Spleen (tissue), 11 donors: ENCODE data around the gene SIDT2. TPM values are rescaled to one million over a fixed set of nuclear protein-coding genes. Genes with fewer than 3 reads are reported as not detected.

Experiments
- DNase-seq: peaks from one replicate; pipeline ENCODE4 v3.0.0-alpha.2; 2020
- H3K27ac ChIP-seq, 8 donors: fragments of 200-600 bp; sonication (generic) in 7 of 8; 1 replicate in 4 of 8; 2 replicates in 4 of 8; pipeline versions ENCODE4 v1.5.0 to v1.8.0; 2016 to 2021; ENCODE audit warnings: inconsistent platforms in 4 of 8, mild to moderate bottlenecking in 4 of 8, moderate library complexity in 1 of 8
- H3K27me3 ChIP-seq, 7 donors: fragments of 200-600 bp; sonication (generic) in 6 of 7; replicated peaks in 1 of 7; 1 replicate in 4 of 7; 2 replicates in 3 of 7; pipeline versions ENCODE4 v1.5.0 to v1.8.0; 2016 to 2021; ENCODE audit warnings: inconsistent platforms in 3 of 7, mild to moderate bottlenecking in 1 of 7
- H3K36me3 ChIP-seq, 6 donors: fragments of 200-600 bp; sonication (generic) in 5 of 6; 1 replicate in 4 of 6; 2 replicates in 2 of 6; pipeline versions ENCODE4 v1.5.0 to v1.8.0; 2016 to 2021; ENCODE audit warnings: inconsistent platforms in 2 of 6
- H3K4me1 ChIP-seq, 6 donors: fragments of 200-600 bp; sonication (generic) in 5 of 6; 1 replicate in 3 of 6; 2 replicates in 3 of 6; pipeline versions ENCODE4 v1.5.0 to v1.8.0; 2016 to 2021; ENCODE audit warnings: inconsistent platforms in 3 of 6
- H3K4me3 ChIP-seq, 8 donors: fragments of 200-600 bp; sonication (generic) in 7 of 8; 1 replicate in 4 of 8; 2 replicates in 4 of 8; pipeline versions ENCODE4 v1.5.0 to v1.8.0; 2016 to 2021; ENCODE audit warnings: inconsistent platforms in 4 of 8, mild to moderate bottlenecking in 4 of 8, moderate library complexity in 2 of 8
- H3K9me3 ChIP-seq, 8 donors: fragments of 200-600 bp; sonication (generic) in 7 of 8; 1 replicate in 4 of 8; 2 replicates in 4 of 8; pipeline versions ENCODE4 v1.5.0 to v1.8.0; 2016 to 2021; ENCODE audit warnings: inconsistent platforms in 4 of 8
- POLR2A ChIP-seq, 3 donors: fragments of 450-650 bp; IDR thresholded peaks; one replicate each; pipeline ENCODE4 v1.5.1; 2017; ENCODE audit warnings: antibody characterized with exemption in 3 of 3, mild to moderate bottlenecking in 1 of 3
- POLR2AphosphoS5 ChIP-seq, 3 donors: sonication (generic); formaldehyde crosslinking; IDR thresholded peaks; one replicate each; pipeline ENCODE4 v1.5.1; 2017; ENCODE audit warnings: antibody characterized with exemption in 3 of 3
- WGBS, 5 donors: extraction: QIAGEN DNeasy Blood & Tissue Kit in 3 of 5; methylation state at CpG; one replicate each; pipeline versions ENCODE4 v1.1.5 to v1.1.7; 2013 to 2018; 5-methylcytosine and 5-hydroxymethylcytosine counted together
- intact Hi-C: fragments of 100-400 bp; cut with DNase I; formaldehyde crosslinking; loops from one replicate; pipeline ENCODE4 v1.15.0; 2023; ENCODE audit warnings: low total_unique reads
- polyA plus RNA-seq, 3 donors: library from polyadenylated mRNA; stranded (reverse); fragments of 200-250 nt; gene quantifications; one replicate each; pipeline ENCODE4 v1.2.1, GENCODE V29; 2013
- total RNA-seq, 7 donors: library from RNA; depleted of rRNA in 3 of 7; stranded (reverse); fragments of >200 nt in 3 of 7; fragmentation: NEBNext Ultra II Directional in 4 of 7; extraction: Animal tissue kit (Norgen Biotek cat#: 25700) in 4 of 7; gene quantifications; one replicate each; pipeline versions ENCODE4 v1.1.0 to v1.2.1, GENCODE V29; 2016 to 2021
- TF ChIP-seq, protein P1 (sequence below), 11 experiments: fragments of 200-600 bp in 7 of 11; fragments of 450-650 bp in 4 of 11; sonication (generic) in 4 of 11; IDR thresholded peaks in 8 of 11; conservative IDR thresholded peaks in 3 of 11; 1 replicate in 7 of 11; 2 replicates in 4 of 11; pipeline versions ENCODE4 v1.4.0 to v1.8.0; 2016 to 2021; ENCODE audit warnings: antibody characterized with exemption in 11 of 11, inconsistent platforms in 4 of 11, mild to moderate bottlenecking in 1 of 11
- donor health status: healthy with polysubstance abuse.
- donor health status: DM: no; HTN: no; CAD: no; lungs with moderate emphysema.
- donor health status: DM: no; HTN: no; CAD: no.
- donor health status: Bipolar disorder and iron deficiency.
- donor health status: healthy.
- donor health status: DM: no; HTN: no; CAD: no.
- donor health status: DM: yes; HTN: yes; CAD: no.

SIDT2 gene
- total and polyA plus RNA-seq, 10 donors, result 21.3 to 83.8 (median 51.8) TPM

DNA sequence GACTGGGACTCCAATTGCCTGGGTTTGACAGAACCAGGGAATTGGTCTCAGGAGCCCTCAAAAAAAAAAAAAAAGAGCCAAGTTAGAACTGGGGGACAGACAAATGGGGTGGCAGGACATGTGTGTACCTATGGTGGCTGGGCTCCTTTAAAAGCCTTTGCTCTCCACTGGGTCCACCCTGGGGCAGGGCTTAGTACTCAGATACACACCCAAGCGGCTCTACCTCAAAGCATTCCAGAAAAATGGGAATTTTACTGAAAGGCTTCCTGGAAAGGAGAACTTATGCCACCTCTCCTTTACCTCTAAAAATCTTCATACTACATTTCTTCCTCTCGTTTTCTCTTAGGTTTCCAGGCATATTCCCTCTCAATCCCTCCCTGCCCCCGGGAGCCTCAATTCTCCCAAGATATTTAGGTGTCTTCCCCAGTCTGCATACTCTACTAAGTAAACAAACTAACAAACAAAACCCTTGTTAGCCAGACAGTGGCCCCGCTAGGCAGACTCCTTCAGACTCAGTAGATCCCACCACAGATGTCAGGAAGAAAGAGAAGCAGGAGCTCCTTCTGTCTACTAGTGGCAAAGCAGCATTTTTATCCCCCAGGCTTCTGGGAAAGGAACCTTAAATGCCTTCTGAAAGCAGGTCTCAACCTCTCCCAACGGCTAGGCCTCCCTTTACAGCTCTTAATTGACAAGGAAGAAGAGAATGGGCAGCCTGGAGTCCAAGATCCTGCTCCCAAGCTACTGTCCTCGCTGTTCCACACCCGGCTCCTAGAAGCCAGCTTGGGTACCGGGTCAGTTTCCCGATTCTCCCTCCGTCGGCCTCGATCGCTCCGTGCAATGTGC is 52.7 kb downstream of the SIDT2 start:
- peak overlapping the region; percentile 81 to 95 (median 91) for H3K4me3 ChIP-seq
- no peaks in the 10 kb centered on the region for H3K9me3 ChIP-seq
- intact Hi-C loops, result loop anchor here (10.0 kb wide), 1 partner anchor 94 kb away; the partner anchor contains the start of gene CEP164
- WGBS, 5 donors, result 10 to 15% (median 11%) methylated on average over 14 of the region's 14 CpGs
- H3K27me3 ChIP-seq, result no peaks in the 10 kb centered on the region
- H3K27ac ChIP-seq, result peak overlapping the region; percentile 91 to 98 (median 94)
- no peak for DNase-seq
- TF ChIP-seq POLR2AphosphoS5 (IDR thresholded peaks at IDR 0.05) (no peak), POLR2A (IDR thresholded peaks at IDR 0.05) (no peak)
- TF ChIP-seq, protein P1, sequence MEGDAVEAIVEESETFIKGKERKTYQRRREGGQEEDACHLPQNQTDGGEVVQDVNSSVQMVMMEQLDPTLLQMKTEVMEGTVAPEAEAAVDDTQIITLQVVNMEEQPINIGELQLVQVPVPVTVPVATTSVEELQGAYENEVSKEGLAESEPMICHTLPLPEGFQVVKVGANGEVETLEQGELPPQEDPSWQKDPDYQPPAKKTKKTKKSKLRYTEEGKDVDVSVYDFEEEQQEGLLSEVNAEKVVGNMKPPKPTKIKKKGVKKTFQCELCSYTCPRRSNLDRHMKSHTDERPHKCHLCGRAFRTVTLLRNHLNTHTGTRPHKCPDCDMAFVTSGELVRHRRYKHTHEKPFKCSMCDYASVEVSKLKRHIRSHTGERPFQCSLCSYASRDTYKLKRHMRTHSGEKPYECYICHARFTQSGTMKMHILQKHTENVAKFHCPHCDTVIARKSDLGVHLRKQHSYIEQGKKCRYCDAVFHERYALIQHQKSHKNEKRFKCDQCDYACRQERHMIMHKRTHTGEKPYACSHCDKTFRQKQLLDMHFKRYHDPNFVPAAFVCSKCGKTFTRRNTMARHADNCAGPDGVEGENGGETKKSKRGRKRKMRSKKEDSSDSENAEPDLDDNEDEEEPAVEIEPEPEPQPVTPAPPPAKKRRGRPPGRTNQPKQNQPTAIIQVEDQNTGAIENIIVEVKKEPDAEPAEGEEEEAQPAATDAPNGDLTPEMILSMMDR (IDR thresholded peaks at IDR 0.05 in 8 of 11, conservative IDR thresholded peaks at IDR 0.05 in 3 of 11), result no peak
- H3K36me3 ChIP-seq, result peaks cover 0 to 48% (median 35%) of the 10 kb centered on the region in 6 donors
- peaks cover 34 to 66% (median 53%) of the 10 kb centered on the region in 6 donors for H3K4me1 ChIP-seq

DNA sequence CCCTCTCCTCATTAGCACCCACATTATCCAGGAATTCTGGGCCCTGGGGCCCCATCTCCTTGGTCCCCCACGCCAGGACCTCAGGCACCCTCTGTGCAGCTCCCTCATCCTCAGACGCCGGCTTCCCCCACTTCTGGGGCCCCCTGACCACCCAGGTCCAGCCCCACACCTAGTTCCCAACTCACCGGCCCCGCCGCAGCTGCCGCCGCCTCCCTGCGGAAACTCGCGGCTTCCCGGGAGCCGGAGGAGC is 53.2 kb downstream of the SIDT2 start, which contains the start of gene PCSK7:
Gene PCSK7, minus strand, starts transcription at position 232 of the 250 bp plus-strand sequence. CDS start 2,229 bp downstream, outside the sequence.
- Histone ChIP-seq H3K4me1 (peaks cover 34 to 60% (median 48%) of the 10 kb centered on the region in 6 donors), H3K4me3 (peak within 1 kb of the TSS; percentile 81 to 95 (median 91)), H3K27me3 (no peaks in the 10 kb centered on the region), H3K27ac (peak within 1 kb of the TSS; percentile 91 to 98 (median 94)), H3K9me3 (no peaks in the 10 kb centered on the region), H3K36me3 (peaks cover 0 to 48% (median 31%) of the 10 kb centered on the region in 6 donors)
- 0 to 1% (median 1%) methylated on average over 8 to 13 of the region's 13 CpGs for WGBS, 5 donors
- no peak for DNase-seq
- intact Hi-C loops, result loop anchor here (10.0 kb wide), 1 partner anchor 93 kb away; the partner anchor contains the start of gene CEP164
- TF ChIP-seq POLR2A (IDR thresholded peaks at IDR 0.05), result peak in 1 of 3 donors; percentile 18
- TF ChIP-seq, protein P1 (IDR thresholded peaks at IDR 0.05 in 8 of 11, conservative IDR thresholded peaks at IDR 0.05 in 3 of 11), result no peak
- peak; percentile 70 to 85 (median 79) for TF ChIP-seq POLR2AphosphoS5 (IDR thresholded peaks at IDR 0.05)

DNA sequence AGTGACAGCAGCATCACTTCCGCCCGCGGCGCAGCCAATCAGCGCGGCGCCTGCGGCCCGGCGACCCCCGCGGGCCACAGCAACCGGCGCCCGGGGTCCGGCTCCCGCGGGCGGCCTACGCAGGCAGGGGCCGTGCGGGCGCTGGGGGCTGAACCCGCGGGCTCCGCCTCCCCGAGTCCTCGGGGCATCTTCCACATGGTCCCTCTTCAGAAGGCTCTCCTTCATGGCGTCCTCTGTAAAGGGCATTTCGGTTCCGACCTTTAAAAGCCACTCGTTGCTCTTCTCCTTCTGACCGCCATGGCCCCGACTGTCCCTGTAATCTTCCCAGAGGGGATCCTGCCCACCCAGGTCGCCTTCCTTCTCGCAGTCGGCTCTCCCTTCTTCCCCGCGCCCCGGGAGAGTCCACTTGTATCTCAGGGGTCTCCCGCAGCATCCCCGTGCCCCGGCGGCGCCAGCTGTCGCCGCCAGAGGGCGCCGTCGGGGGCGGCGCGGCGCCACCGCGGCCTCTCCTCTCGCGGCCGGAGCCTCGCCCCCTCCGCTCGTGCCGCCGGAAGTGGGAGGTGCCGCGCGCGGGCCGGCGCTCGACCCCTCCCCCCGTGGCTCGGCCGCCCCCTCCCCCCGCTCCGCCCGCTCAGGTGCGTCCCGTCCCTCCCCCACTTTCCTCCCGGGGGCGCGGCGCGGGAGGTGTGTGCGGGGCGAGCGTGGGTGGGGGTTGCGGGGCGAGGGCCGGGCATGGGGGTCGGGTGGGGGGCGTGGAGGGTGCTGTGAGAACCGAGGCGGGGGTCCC is 53.7 kb downstream of the SIDT2 start, which contains the start of gene RNF214:
Gene RNF214, plus strand, starts transcription at position 580 of the 787 bp plus-strand sequence. CDS start 1,602 bp downstream, outside the sequence.
- intact Hi-C loops, result loop anchor here (10.0 kb wide), 1 partner anchor 93 kb away; the partner anchor contains the start of gene CEP164
- peak within 1 kb of the TSS; percentile 91 to 98 (median 94) for H3K27ac ChIP-seq
- peak; percentile 95 for DNase-seq
- peaks cover 0 to 45% (median 26%) of the 10 kb centered on the region in 6 donors for H3K36me3 ChIP-seq
- peak within 1 kb of the TSS; percentile 81 to 95 (median 91) for H3K4me3 ChIP-seq
- 0 to 1% (median 0%) methylated on average over 21 to 94 of the region's 94 CpGs for WGBS, 5 donors
- H3K9me3 ChIP-seq, result no peaks in the 10 kb centered on the region
- no peaks in the 10 kb centered on the region for H3K27me3 ChIP-seq
- peaks cover 34 to 57% (median 45%) of the 10 kb centered on the region in 6 donors for H3K4me1 ChIP-seq
- no peak for TF ChIP-seq POLR2A (IDR thresholded peaks at IDR 0.05)
- TF ChIP-seq POLR2AphosphoS5 (IDR thresholded peaks at IDR 0.05), result peak; percentile 31 to 79 (median 69)
- TF ChIP-seq, protein P1 (IDR thresholded peaks at IDR 0.05 in 8 of 11, conservative IDR thresholded peaks at IDR 0.05 in 3 of 11), result peak; percentile 80 to 99 (median 93)
